CD4-positive, alpha-beta T cell (primary cell): ENCODE results near the gene SMARCB1. TPM values are rescaled to one million over a fixed set of nuclear protein-coding genes. Genes with fewer than 3 reads are reported as not detected.
A peak's percentile ranks its signal among the peaks of the same experiment; 100 is the strongest.

Experiments used
- ATAC-seq: fragments of 200-7000 bp; cut with Tn5 transposase; one replicate; pipeline ENCODE4 v1.10.0; 2022; ENCODE audit warnings: mild to moderate bottlenecking; ENCODE audit not compliant: poor library complexity
- CTCF ChIA-PET: fragments of 350-600 bp; sonication (Branson Sonifier 250); formaldehyde crosslinking; loops from one replicate; lab custom pipeline; 2021; ENCODE audit warnings: antibody characterized with exemption, inconsistent platforms; lab: Charles Lee
- POLR2A ChIA-PET: fragments of 350-600 bp; sonication (Branson Sonifier 250); formaldehyde crosslinking; loops from one replicate; lab custom pipeline; 2021; ENCODE audit warnings: antibody characterized with exemption, inconsistent platforms; lab: Charles Lee
- DNase-seq, 14 experiments: peaks; one replicate each; pipeline ENCODE4 v3.0.0-alpha.2; 2013 to 2020; ENCODE audit warnings: mixed read lengths in 2 of 14
- H3K27ac ChIP-seq, 2 donors: one replicate each; pipeline versions ENCODE4 v1.5.1 to v1.7.0; 2013; ENCODE audit warnings: low read length in 2 of 2, low read depth in 1 of 2, mild to moderate bottlenecking in 1 of 2
- H3K27me3 ChIP-seq, 2 experiments: 1 replicate in 1 of 2; 2 replicates in 1 of 2; pipeline versions ENCODE4 v1.6.1 to v1.7.0; 2013; ENCODE audit warnings: low read length in 2 of 2, control low read depth in 1 of 2, mild to moderate bottlenecking in 1 of 2, moderate library complexity in 1 of 2; ENCODE audit not compliant: insufficient read depth in 2 of 2, control insufficient read depth in 1 of 2
- H3K36me3 ChIP-seq: one replicate; pipeline ENCODE4 v1.6.1; 2013; ENCODE audit warnings: low read length, control low read depth; ENCODE audit not compliant: insufficient read depth
- H3K4me1 ChIP-seq: one replicate; pipeline ENCODE4 v1.6.1; 2013; ENCODE audit warnings: low read length, control low read depth; ENCODE audit not compliant: insufficient read depth
- H3K4me3 ChIP-seq: one replicate; pipeline ENCODE4 v1.5.1; 2013; ENCODE audit warnings: mild to moderate bottlenecking, low read length, moderate library complexity
- H3K9me3 ChIP-seq, 2 experiments: 1 replicate in 1 of 2; 2 replicates in 1 of 2; pipeline versions ENCODE4 v1.6.1 to v1.7.0; 2013; ENCODE audit warnings: low read length in 2 of 2, mild to moderate bottlenecking in 2 of 2, control low read depth in 1 of 2, moderate library complexity in 1 of 2; ENCODE audit not compliant: control insufficient read depth in 1 of 2, insufficient read depth in 1 of 2
- H3K27ac Mint-ChIP-seq: one replicate; pipeline ENCODE4 v1.8.0; 2020; ENCODE audit warnings: mixed read lengths
- H3K27me3 Mint-ChIP-seq: one replicate; pipeline ENCODE4 v1.8.0; 2021; ENCODE audit warnings: mixed read lengths
- H3K36me3 Mint-ChIP-seq: one replicate; pipeline ENCODE4 v1.8.0; 2021; ENCODE audit warnings: low read depth, mixed read lengths
- H3K4me1 Mint-ChIP-seq: one replicate; pipeline ENCODE4 v1.8.0; 2021; ENCODE audit warnings: low read depth, mixed read lengths
- H3K4me3 Mint-ChIP-seq: one replicate; pipeline ENCODE4 v1.8.0; 2020; ENCODE audit warnings: mild to moderate bottlenecking, mixed read lengths
- H3K9me3 Mint-ChIP-seq: one replicate; pipeline ENCODE4 v1.8.0; 2020; ENCODE audit warnings: mixed read lengths
- intact Hi-C, 2 experiments: fragments of 100-400 bp; cut with DNase I in 1 of 2; cut with micrococcal nuclease in 1 of 2; formaldehyde crosslinking; loops; one replicate each; pipeline versions ENCODE4 v1.15.1 to v1.9.0; 2023 to 2025; cut with DNase I, micrococcal nuclease
- total RNA-seq, 174 experiments: library from RNA in 2 of 174; stranded (reverse) in 2 of 174; gene quantifications; one replicate each; pipeline ENCODE4 v1.2.3 and lab custom pipeline; 2021 to 2026
- TF ChIP-seq, protein P1 (sequence below): fragments of 200-600 bp; IDR thresholded peaks from one replicate; pipeline ENCODE4 v1.8.0; 2022; ENCODE audit warnings: antibody characterized with exemption, mild to moderate bottlenecking

Gene SMARCB1
- total RNA-seq, 2 experiments from 2014 or later = 40.3 to 41.7 TPM

DNA sequence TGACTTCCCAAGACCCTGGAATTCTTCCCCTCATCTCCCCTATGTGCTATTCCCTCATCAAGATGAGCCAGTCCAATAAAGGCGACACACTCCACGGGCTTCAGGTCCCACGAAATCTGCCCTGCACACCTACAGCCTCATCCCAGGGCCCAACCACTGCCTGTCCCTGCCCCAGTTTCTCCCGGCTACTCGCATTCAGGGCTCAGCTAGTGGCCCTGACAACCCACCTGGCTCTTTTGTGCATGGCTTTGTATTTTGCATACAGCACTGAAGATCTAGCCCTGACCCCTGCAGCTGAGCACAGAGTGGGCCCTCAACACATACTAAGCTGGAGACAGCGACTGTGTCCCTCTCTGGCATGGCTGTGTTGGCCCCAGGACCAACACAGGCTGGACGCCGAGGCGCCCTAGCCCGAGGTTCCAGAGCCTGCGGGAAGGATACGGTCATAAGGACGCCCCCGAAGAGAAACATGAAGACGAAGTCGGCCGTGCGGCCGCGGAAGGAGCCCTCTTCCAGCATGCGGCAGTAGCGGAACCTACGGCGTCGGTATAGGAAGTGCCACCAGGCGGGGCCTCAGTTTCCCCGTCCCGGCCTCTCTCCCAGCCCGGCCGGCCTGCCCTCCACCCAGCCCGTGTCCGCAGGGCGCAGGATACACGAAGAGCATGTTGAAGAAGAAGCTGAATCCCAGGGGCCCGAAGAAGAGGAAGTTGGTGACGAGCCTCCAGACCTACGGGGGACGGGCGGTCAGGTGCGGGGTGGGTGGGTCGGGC is 51.3 kb downstream of the SMARCB1 start:
- H3K4me1 ChIP-seq = peaks cover 25% of the 10 kb centered on the region
- H3K9me3 Mint-ChIP-seq = no peaks in the 10 kb centered on the region
- ChIA-PET CTCF (no interaction called here), POLR2A (interaction anchor here (0.9 kb wide), 1 partner anchor 19 kb away, joined by 6 read pairs; the partner anchor contains the start of gene SLC2A11)
- DNase-seq (no peak), ATAC-seq (no peak)
- H3K27ac ChIP-seq = no peak overlapping the region
- peak overlapping the region; percentile 80 for H3K4me3 ChIP-seq
- peak overlapping the region; percentile 52 for H3K27ac Mint-ChIP-seq
- H3K36me3 ChIP-seq = peaks cover 25% of the 10 kb centered on the region
- peaks cover 5% of the 10 kb centered on the region for H3K36me3 Mint-ChIP-seq
- no peaks in the 10 kb centered on the region for H3K27me3 Mint-ChIP-seq
- TF ChIP-seq, protein P1, sequence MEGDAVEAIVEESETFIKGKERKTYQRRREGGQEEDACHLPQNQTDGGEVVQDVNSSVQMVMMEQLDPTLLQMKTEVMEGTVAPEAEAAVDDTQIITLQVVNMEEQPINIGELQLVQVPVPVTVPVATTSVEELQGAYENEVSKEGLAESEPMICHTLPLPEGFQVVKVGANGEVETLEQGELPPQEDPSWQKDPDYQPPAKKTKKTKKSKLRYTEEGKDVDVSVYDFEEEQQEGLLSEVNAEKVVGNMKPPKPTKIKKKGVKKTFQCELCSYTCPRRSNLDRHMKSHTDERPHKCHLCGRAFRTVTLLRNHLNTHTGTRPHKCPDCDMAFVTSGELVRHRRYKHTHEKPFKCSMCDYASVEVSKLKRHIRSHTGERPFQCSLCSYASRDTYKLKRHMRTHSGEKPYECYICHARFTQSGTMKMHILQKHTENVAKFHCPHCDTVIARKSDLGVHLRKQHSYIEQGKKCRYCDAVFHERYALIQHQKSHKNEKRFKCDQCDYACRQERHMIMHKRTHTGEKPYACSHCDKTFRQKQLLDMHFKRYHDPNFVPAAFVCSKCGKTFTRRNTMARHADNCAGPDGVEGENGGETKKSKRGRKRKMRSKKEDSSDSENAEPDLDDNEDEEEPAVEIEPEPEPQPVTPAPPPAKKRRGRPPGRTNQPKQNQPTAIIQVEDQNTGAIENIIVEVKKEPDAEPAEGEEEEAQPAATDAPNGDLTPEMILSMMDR = no peak
- intact Hi-C loops = loop anchor here (2.0 to 5.0 kb wide), 3 partner anchors 51 to 719 kb away; partner anchors contain the start of genes SMARCB1 (in 2 of the 2), GUCD1 (in 1 of the 2) and SNRPD3 (in 1 of the 2)
- no peaks in the 10 kb centered on the region for H3K9me3 ChIP-seq
- peaks cover 19% of the 10 kb centered on the region for H3K4me1 Mint-ChIP-seq
- no peaks in the 10 kb centered on the region for H3K27me3 ChIP-seq
- peak overlapping the region; percentile 91 for H3K4me3 Mint-ChIP-seq

DNA sequence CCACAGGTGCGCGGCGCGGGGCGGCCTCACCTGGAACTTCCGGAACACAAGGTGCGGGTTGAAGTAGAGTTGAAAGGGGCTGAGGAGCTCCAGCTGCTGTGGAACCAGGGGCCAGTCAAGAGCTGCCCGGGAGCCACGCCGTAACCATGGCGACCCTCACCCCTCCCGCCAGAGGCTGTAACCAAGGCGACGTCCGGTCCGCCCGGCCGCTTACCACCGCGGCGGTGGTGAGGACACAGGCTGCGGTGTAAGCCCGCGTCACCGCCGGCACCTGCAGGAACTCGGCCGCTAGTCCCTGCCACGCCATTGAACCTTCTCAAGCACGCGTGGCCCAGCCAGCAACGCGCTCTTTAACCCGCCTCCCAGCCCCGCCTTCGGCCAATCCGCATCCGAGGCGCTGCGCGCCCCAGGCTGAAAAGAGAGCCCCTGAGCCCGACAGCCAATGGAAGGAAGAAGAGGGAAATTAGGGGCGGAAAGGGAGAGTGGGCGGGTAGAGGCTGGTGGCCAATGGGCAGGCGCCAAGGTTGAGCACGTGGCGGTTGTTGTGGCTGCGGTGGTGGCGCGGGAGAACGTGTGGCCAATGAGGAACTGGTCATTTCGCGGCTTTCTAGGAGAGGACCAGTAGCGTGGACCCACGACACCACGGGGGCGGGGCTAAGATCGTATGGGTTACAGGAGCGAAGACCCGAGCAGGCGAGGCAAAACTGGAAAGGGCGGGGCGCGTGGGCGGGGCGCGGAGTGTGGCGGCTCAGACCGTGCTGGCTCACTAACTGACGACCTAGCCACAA is 52.1 kb downstream of the SMARCB1 start, which contains the start of gene DERL3:
TSS of gene DERL3 (minus strand) at position 326 of the 788 bp plus-strand sequence. CDS start at position 307, 19 bp downstream.
- H3K27me3 ChIP-seq = no peaks in the 10 kb centered on the region
- Mint-ChIP-seq H3K4me1 (peaks cover 19% of the 10 kb centered on the region), H3K9me3 (no peaks in the 10 kb centered on the region), H3K27me3 (no peaks in the 10 kb centered on the region), H3K27ac (peak within 1 kb of the TSS; percentile 52), H3K36me3 (peaks cover 5% of the 10 kb centered on the region), H3K4me3 (peak within 1 kb of the TSS; percentile 91)
- DNase-seq = peak; percentile 86 to 98 (median 94)
- peaks cover 25% of the 10 kb centered on the region for H3K4me1 ChIP-seq
- no peaks in the 10 kb centered on the region for H3K9me3 ChIP-seq
- TF ChIP-seq, protein P1 = no peak
- intact Hi-C loops = loop anchor here (2.0 to 5.0 kb wide), 3 partner anchors 52 to 718 kb away; partner anchors contain the start of genes SMARCB1 (in 2 of the 2), GUCD1 (in 1 of the 2) and SNRPD3 (in 1 of the 2)
- peak; percentile 94 for ATAC-seq
- peaks cover 17% of the 10 kb centered on the region for H3K36me3 ChIP-seq
- H3K4me3 ChIP-seq = peak within 1 kb of the TSS; percentile 80
- ChIA-PET POLR2A (interaction anchor here (0.9 kb wide), 1 partner anchor 19 kb away, joined by 6 read pairs; the partner anchor contains the start of gene SLC2A11), CTCF (no interaction called here)
- H3K27ac ChIP-seq = no peak within 1 kb of the TSS

DNA sequence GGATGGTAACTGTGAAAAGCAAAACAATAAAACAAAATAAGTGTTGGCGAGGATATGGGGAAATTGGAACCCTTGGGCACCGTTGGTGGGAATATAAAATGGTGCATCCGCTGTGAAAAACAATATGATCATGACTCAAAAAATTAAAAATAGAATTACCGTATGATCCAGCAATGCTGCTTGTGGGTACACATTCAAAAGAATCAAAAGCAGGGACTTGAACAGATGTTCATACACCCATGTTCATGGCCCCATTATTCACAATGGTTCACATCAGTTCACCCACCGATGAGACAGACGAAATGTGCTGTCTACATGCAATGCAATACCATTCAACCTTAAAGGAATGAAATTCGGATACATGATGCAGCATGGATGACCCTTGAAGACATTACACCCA is 53.3 kb downstream of the SMARCB1 start:
- no peak overlapping the region for H3K4me3 ChIP-seq
- H3K9me3 ChIP-seq = no peaks in the 10 kb centered on the region
- no peaks in the 10 kb centered on the region for H3K27me3 ChIP-seq
- DNase-seq (no peak), ATAC-seq (no peak)
- Mint-ChIP-seq H3K4me3 (peak overlapping the region; percentile 40), H3K4me1 (peaks cover 19% of the 10 kb centered on the region), H3K36me3 (peaks cover 5% of the 10 kb centered on the region), H3K9me3 (no peaks in the 10 kb centered on the region), H3K27ac (no peak overlapping the region), H3K27me3 (no peaks in the 10 kb centered on the region)
- H3K4me1 ChIP-seq = peaks cover 25% of the 10 kb centered on the region
- CTCF ChIA-PET = no interaction called here
- POLR2A ChIA-PET = no interaction called here
- peaks cover 10% of the 10 kb centered on the region for H3K36me3 ChIP-seq
- no peak overlapping the region for H3K27ac ChIP-seq
- intact Hi-C loops = no loop called here
- TF ChIP-seq, protein P1 = no peak
